Peyer's patch (tissue), 4 donors: ENCODE data around the gene PDCD1LG2.

ENCODE experiments used
- POLR2A ChIP-seq, 2 donors: fragments of 450-650 bp; IDR thresholded peaks; one replicate each; pipeline ENCODE4 v1.5.1; 2017; ENCODE audit warnings: antibody characterized with exemption in 2 of 2, mild to moderate bottlenecking in 2 of 2, moderate library complexity in 2 of 2
- TF ChIP-seq, protein P1 (sequence below), 6 experiments: fragments of 450-650 bp in 4 of 6; fragments of 200-600 bp in 2 of 6; sonication (generic) in 1 of 6; IDR thresholded peaks; one replicate each; pipeline ENCODE4 v1.5.1; 2017 to 2019; ENCODE audit warnings: antibody characterized with exemption in 6 of 6, mild to moderate bottlenecking in 3 of 6, moderate library complexity in 1 of 6

DNA sequence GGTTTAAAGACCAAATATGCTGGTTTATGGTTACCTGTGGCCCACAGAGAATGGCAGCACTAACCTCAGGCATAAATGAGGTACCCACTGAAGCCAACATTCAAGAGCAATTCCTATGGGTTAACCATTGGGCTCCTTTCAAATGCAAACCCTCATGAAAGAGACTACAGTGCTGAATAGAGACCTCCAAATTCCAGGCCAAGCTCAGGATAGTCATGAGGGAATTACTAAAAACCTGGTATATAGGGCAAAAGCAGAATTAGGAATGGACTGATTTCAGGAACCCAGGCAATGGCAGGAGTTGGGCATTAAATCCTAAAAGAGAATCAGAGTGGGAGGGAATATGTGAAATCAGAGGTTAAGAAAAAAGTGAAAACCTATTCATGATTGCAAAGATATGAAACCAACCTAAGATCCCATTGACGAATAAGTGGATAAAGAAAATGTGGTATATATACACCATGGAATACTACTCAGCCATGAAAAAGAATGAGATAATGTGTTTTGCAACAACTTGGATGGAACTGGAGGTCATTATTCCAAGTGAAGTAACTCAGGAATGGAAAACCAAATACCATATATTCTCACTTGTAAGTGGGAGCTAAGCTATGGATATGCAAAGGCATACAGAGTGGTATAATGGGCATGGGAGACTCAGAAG, 51.6 kb downstream of the PDCD1LG2 start:
- TF ChIP-seq, protein P1, sequence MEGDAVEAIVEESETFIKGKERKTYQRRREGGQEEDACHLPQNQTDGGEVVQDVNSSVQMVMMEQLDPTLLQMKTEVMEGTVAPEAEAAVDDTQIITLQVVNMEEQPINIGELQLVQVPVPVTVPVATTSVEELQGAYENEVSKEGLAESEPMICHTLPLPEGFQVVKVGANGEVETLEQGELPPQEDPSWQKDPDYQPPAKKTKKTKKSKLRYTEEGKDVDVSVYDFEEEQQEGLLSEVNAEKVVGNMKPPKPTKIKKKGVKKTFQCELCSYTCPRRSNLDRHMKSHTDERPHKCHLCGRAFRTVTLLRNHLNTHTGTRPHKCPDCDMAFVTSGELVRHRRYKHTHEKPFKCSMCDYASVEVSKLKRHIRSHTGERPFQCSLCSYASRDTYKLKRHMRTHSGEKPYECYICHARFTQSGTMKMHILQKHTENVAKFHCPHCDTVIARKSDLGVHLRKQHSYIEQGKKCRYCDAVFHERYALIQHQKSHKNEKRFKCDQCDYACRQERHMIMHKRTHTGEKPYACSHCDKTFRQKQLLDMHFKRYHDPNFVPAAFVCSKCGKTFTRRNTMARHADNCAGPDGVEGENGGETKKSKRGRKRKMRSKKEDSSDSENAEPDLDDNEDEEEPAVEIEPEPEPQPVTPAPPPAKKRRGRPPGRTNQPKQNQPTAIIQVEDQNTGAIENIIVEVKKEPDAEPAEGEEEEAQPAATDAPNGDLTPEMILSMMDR (IDR thresholded peaks at IDR 0.05) = no peak
- TF ChIP-seq POLR2A (IDR thresholded peaks at IDR 0.05) = no peak
